Loucy (cell line): ENCODE data around the gene ANXA4.
"Not testable (repeated sequence)": the region's sequence is repeated elsewhere in the genome, so short reads cannot be mapped to it uniquely, and the experiment has no call there.

Experiments
- H2AFZ ChIP-seq: fragments of 200-600 bp; sonication (generic); 2 replicates; pipeline ENCODE4 v1.6.0; 2016; ENCODE audit warnings: antibody characterized with exemption, mild to moderate bottlenecking, low read length, moderate library complexity
- H3F3A ChIP-seq: fragments of 200-600 bp; 2 replicates; pipeline ENCODE4 v1.6.0; 2016; ENCODE audit warnings: antibody characterized with exemption, low read depth, mild to moderate bottlenecking
- H3K27me3 ChIP-seq: fragments of 200-600 bp; sonication (generic); 2 replicates; pipeline ENCODE4 v1.6.1; 2014; ENCODE audit warnings: low read length, mild to moderate bottlenecking; ENCODE audit not compliant: insufficient read depth, poor library complexity, severe bottlenecking
- H3K36me3 ChIP-seq: fragments of 200-600 bp; sonication (generic); 2 replicates; pipeline ENCODE4 v1.6.1; 2016; ENCODE audit warnings: low read length; ENCODE audit not compliant: insufficient read depth
- H3K4me1 ChIP-seq: fragments of 200-600 bp; sonication (generic); 2 replicates; pipeline ENCODE4 v1.5.1; 2014; ENCODE audit warnings: low read length, mild to moderate bottlenecking; ENCODE audit not compliant: insufficient read depth, poor library complexity, severe bottlenecking
- H3K4me2 ChIP-seq: fragments of 200-600 bp; sonication (generic); 2 replicates; pipeline ENCODE4 v1.6.0; 2014; ENCODE audit warnings: antibody characterized with exemption, low read length, low read depth, mild to moderate bottlenecking; ENCODE audit not compliant: poor library complexity, severe bottlenecking
- H3K4me3 ChIP-seq: fragments of 200-600 bp; sonication (generic); 2 replicates; pipeline ENCODE4 v1.5.1; 2014; ENCODE audit warnings: low read length, mild to moderate bottlenecking, mixed read lengths; ENCODE audit not compliant: poor library complexity, severe bottlenecking
- H3K79me2 ChIP-seq: fragments of 200-600 bp; sonication (generic); 2 replicates; pipeline ENCODE4 v1.6.1; 2014; ENCODE audit warnings: low read length; ENCODE audit not compliant: insufficient read depth
- H3K9ac ChIP-seq: fragments of 200-600 bp; sonication (generic); 2 replicates; pipeline ENCODE4 v1.6.0; 2014; ENCODE audit warnings: mild to moderate bottlenecking, low read depth, low read length, moderate library complexity; ENCODE audit not compliant: poor library complexity, severe bottlenecking
- H3K9me2 ChIP-seq: fragments of 200-600 bp; sonication (generic); replicated peaks from 2 replicates; pipeline ENCODE4 v1.6.1; 2016; ENCODE audit warnings: low read depth, low read length, mixed read lengths
- H3K9me3 ChIP-seq: fragments of 200-600 bp; sonication (generic); 2 replicates; pipeline ENCODE4 v1.6.1; 2014; ENCODE audit warnings: mild to moderate bottlenecking, antibody characterized with exemption, low read length, low read depth; ENCODE audit not compliant: insufficient read depth
- H4K20me1 ChIP-seq: fragments of 200-600 bp; sonication (generic); 2 replicates; pipeline ENCODE4 v1.6.0; 2014; ENCODE audit warnings: antibody characterized with exemption, low read length, mild to moderate bottlenecking; ENCODE audit not compliant: insufficient read depth, poor library complexity, severe bottlenecking
- CTCF ChIP-seq: fragments of 200-600 bp; sonication (generic); conservative IDR thresholded peaks from 2 replicates; pipeline ENCODE4 v1.5.1; 2014; ENCODE audit warnings: mild to moderate bottlenecking, antibody characterized with exemption, low read length
- EZH2phosphoT487 ChIP-seq: fragments of 200-600 bp; IDR thresholded peaks from 2 replicates; pipeline ENCODE4 v1.6.1; 2018; ENCODE audit warnings: antibody characterized with exemption, mild to moderate bottlenecking, moderate library complexity, borderline replicate concordance

The ANXA4 gene

GRCh38 chr2:69735686-69736085 is 6.2 kb upstream of the ANXA4 start:
- no peak overlapping the region for H3K9ac ChIP-seq
- H3K4me3 ChIP-seq = no peak overlapping the region
- no peak overlapping the region for H3K4me2 ChIP-seq
- no peaks in the 10 kb centered on the region for H3K9me2 ChIP-seq
- no peaks in the 10 kb centered on the region for H3F3A ChIP-seq
- no peaks in the 10 kb centered on the region for H3K27me3 ChIP-seq
- H3K4me1 ChIP-seq = no peaks in the 10 kb centered on the region
- no peaks in the 10 kb centered on the region for H3K36me3 ChIP-seq
- H2AFZ ChIP-seq = no peak overlapping the region; the same call in 1 of the 2 replicates
- no peaks in the 10 kb centered on the region for H3K79me2 ChIP-seq
- H3K9me3 ChIP-seq = no peaks in the 10 kb centered on the region
- no peaks in the 10 kb centered on the region for H4K20me1 ChIP-seq
- TF ChIP-seq CTCF (no peak), EZH2phosphoT487 (no peak)

GRCh38 chr2:69738149-69738548 is 3.8 kb upstream of the ANXA4 start:
- not testable (repeated sequence) for H3K4me2 ChIP-seq, H3F3A ChIP-seq, H3K9ac ChIP-seq, H2AFZ ChIP-seq, H4K20me1 ChIP-seq, H3K4me3 ChIP-seq, H3K27me3 ChIP-seq, H3K79me2 ChIP-seq, H3K9me3 ChIP-seq, H3K9me2 ChIP-seq, H3K36me3 ChIP-seq
- H3K4me1 ChIP-seq = peaks cover 10% of the 10 kb centered on the region

- Histone ChIP-seq H3K27me3 (no peaks in the 10 kb centered on the region), H3K79me2 (no peaks in the 10 kb centered on the region), H3K9me2 (no peaks in the 10 kb centered on the region), H3K36me3 (no peaks in the 10 kb centered on the region), H3F3A (no peaks in the 10 kb centered on the region), H3K4me1 (peaks cover 10% of the 10 kb centered on the region), H3K9me3 (no peaks in the 10 kb centered on the region), H2AFZ (no peak overlapping the region), H3K9ac (no peak overlapping the region), H3K4me3 (no peak overlapping the region), H4K20me1 (no peaks in the 10 kb centered on the region), H3K4me2 (no peak overlapping the region)
- TF ChIP-seq EZH2phosphoT487 (no peak), CTCF (no peak)
Measured at GRCh38 chr2:69740502-69740951, 1.4 kb upstream of the ANXA4 start.

- Histone ChIP-seq H3K9me3 (no peaks in the 10 kb centered on the region), H4K20me1 (no peaks in the 10 kb centered on the region), H3K9ac (peak overlapping the region; percentile 85), H3K27me3 (no peaks in the 10 kb centered on the region), H3F3A (no peaks in the 10 kb centered on the region), H2AFZ (peak overlapping the region; percentile 93), H3K4me1 (peaks cover 10% of the 10 kb centered on the region), H3K36me3 (no peaks in the 10 kb centered on the region), H3K79me2 (no peaks in the 10 kb centered on the region), H3K4me3 (peak overlapping the region; percentile 86), H3K9me2 (no peaks in the 10 kb centered on the region), H3K4me2 (peak overlapping the region; percentile 85)
- TF ChIP-seq EZH2phosphoT487 = no peak
- 0 out of 2 replicates have a peak, but pooled peaks have one; percentile 22 for TF ChIP-seq CTCF
Measured at GRCh38 chr2:69741229-69741574, 732 bp upstream of the ANXA4 start.
